HEK293 (cell line): ENCODE measurements around the gene CADM4.

Experiments used
- FEZF1 ChIP-seq: fragments of 450-650 bp; formaldehyde crosslinking; IDR thresholded peaks from 2 replicates; pipeline ENCODE4 v1.5.1; 2016; ENCODE audit warnings: missing biosample characterization, missing genetic modification characterization
- GLI2 ChIP-seq: fragments of 450-650 bp; formaldehyde crosslinking; IDR thresholded peaks from 2 replicates; pipeline ENCODE4; 2017; ENCODE audit warnings: missing biosample characterization, missing genetic modification characterization, low read depth, borderline replicate concordance
- KLF7 ChIP-seq: fragments of 450-650 bp; formaldehyde crosslinking; IDR thresholded peaks from 2 replicates; pipeline ENCODE4 v1.5.1; 2016; ENCODE audit warnings: missing biosample characterization, missing genetic modification characterization, borderline replicate concordance
- KLF9 ChIP-seq: fragments of 450-650 bp; formaldehyde crosslinking; IDR thresholded peaks from 2 replicates; pipeline ENCODE4 v1.5.1; 2016; ENCODE audit warnings: missing biosample characterization, missing genetic modification characterization, low read depth
- MEIS1 ChIP-seq: sonication (generic); formaldehyde crosslinking; IDR thresholded peaks from 2 replicates; pipeline ENCODE4 v1.8.1; 2022; ENCODE audit warnings: missing genetic modification reagents, mild to moderate bottlenecking, borderline replicate concordance
- MYNN ChIP-seq: fragments of 450-650 bp; formaldehyde crosslinking; IDR thresholded peaks from 2 replicates; pipeline ENCODE4 v1.5.1; 2016; ENCODE audit warnings: missing biosample characterization, missing genetic modification characterization, borderline replicate concordance
- PRDM1 ChIP-seq: fragments of 450-650 bp; formaldehyde crosslinking; IDR thresholded peaks from 2 replicates; pipeline ENCODE4; 2016; ENCODE audit warnings: missing biosample characterization, missing genetic modification characterization
- SALL2 ChIP-seq: fragments of 450-650 bp; formaldehyde crosslinking; IDR thresholded peaks from 2 replicates; pipeline ENCODE4 v1.5.0; 2017; ENCODE audit warnings: missing biosample characterization, mild to moderate bottlenecking, missing genetic modification characterization, borderline replicate concordance
- ZBTB20 ChIP-seq: fragments of 450-650 bp; formaldehyde crosslinking; IDR thresholded peaks from 2 replicates; pipeline ENCODE4 v1.5.1; 2016; ENCODE audit warnings: missing biosample characterization, missing genetic modification characterization
- ZBTB7A ChIP-seq: fragments of 450-650 bp; formaldehyde crosslinking; IDR thresholded peaks from 2 replicates; pipeline ENCODE4 v1.5.1; 2016; ENCODE audit warnings: low read depth, missing biosample characterization, missing genetic modification characterization
- ZEB2 ChIP-seq: fragments of 450-650 bp; formaldehyde crosslinking; IDR thresholded peaks from 2 replicates; pipeline ENCODE4 v1.5.1; 2016; ENCODE audit warnings: missing biosample characterization, missing genetic modification characterization
- ZNF10 ChIP-seq: fragments of 450-650 bp; formaldehyde crosslinking; IDR thresholded peaks from 2 replicates; pipeline ENCODE4 v1.5.1; 2017; ENCODE audit warnings: missing biosample characterization, missing genetic modification characterization
- ZNF16 ChIP-seq: fragments of 450-650 bp; formaldehyde crosslinking; IDR thresholded peaks from 2 replicates; pipeline ENCODE4 v1.5.1; 2016; ENCODE audit warnings: low read depth, missing biosample characterization, missing genetic modification characterization
- ZNF169 ChIP-seq: fragments of 450-650 bp; formaldehyde crosslinking; IDR thresholded peaks from 2 replicates; pipeline ENCODE4 v1.5.1; 2016; ENCODE audit warnings: missing biosample characterization, missing genetic modification characterization
- ZNF223 ChIP-seq: fragments of 450-650 bp; formaldehyde crosslinking; IDR thresholded peaks from 2 replicates; pipeline ENCODE4 v1.5.1; 2016; ENCODE audit warnings: missing biosample characterization, missing genetic modification characterization
- ZNF266 ChIP-seq: fragments of 450-650 bp; formaldehyde crosslinking; IDR thresholded peaks from 2 replicates; pipeline ENCODE4 v1.5.1; 2016; ENCODE audit warnings: missing biosample characterization, missing genetic modification characterization, low read depth
- ZNF394 ChIP-seq: fragments of 450-650 bp; formaldehyde crosslinking; IDR thresholded peaks from 2 replicates; pipeline ENCODE4 v1.5.1; 2016; ENCODE audit warnings: missing biosample characterization, missing genetic modification characterization, mild to moderate bottlenecking, moderate library complexity, borderline replicate concordance
- ZNF423 ChIP-seq: fragments of 450-650 bp; formaldehyde crosslinking; IDR thresholded peaks from 2 replicates; pipeline ENCODE4 v1.5.1; 2016; ENCODE audit warnings: missing biosample characterization, missing genetic modification characterization
- ZNF501 ChIP-seq: fragments of 450-650 bp; formaldehyde crosslinking; IDR thresholded peaks from 2 replicates; pipeline ENCODE4 v1.5.1; 2016; ENCODE audit warnings: missing biosample characterization, missing genetic modification characterization
- ZNF514 ChIP-seq: fragments of 450-650 bp; formaldehyde crosslinking; IDR thresholded peaks from 2 replicates; pipeline ENCODE4 v1.5.1; 2016; ENCODE audit warnings: missing biosample characterization, missing genetic modification characterization
- ZNF555 ChIP-seq: fragments of 450-650 bp; formaldehyde crosslinking; conservative IDR thresholded peaks from 2 replicates; pipeline ENCODE4 v1.5.1; 2017; ENCODE audit warnings: missing biosample characterization, mild to moderate bottlenecking, missing genetic modification characterization, inconsistent platforms
- ZNF560 ChIP-seq: fragments of 450-650 bp; formaldehyde crosslinking; IDR thresholded peaks from 2 replicates; pipeline ENCODE4 v1.5.1; 2017; ENCODE audit warnings: missing biosample characterization, missing genetic modification characterization, borderline replicate concordance
- ZNF571 ChIP-seq: fragments of 450-650 bp; formaldehyde crosslinking; IDR thresholded peaks from 2 replicates; pipeline ENCODE4 v1.5.0; 2017; ENCODE audit warnings: missing biosample characterization, missing genetic modification characterization
- ZNF596 ChIP-seq: fragments of 450-650 bp; IDR thresholded peaks from 2 replicates; pipeline ENCODE4 v1.5.0; 2018; ENCODE audit warnings: missing biosample characterization, mild to moderate bottlenecking, missing genetic modification characterization, moderate library complexity
- ZNF623 ChIP-seq: fragments of 450-650 bp; formaldehyde crosslinking; IDR thresholded peaks from 2 replicates; pipeline ENCODE4 v1.5.1; 2016; ENCODE audit warnings: missing biosample characterization, missing genetic modification characterization
- ZNF624 ChIP-seq: fragments of 450-650 bp; formaldehyde crosslinking; IDR thresholded peaks from 2 replicates; pipeline ENCODE4 v1.5.1; 2017; ENCODE audit warnings: missing biosample characterization, missing genetic modification characterization
- ZNF660 ChIP-seq: fragments of 450-650 bp; IDR thresholded peaks from 2 replicates; pipeline ENCODE4 v1.5.1; 2018; ENCODE audit warnings: missing biosample characterization, mild to moderate bottlenecking, missing genetic modification characterization
- ZNF777 ChIP-seq: fragments of 450-650 bp; formaldehyde crosslinking; IDR thresholded peaks from 2 replicates; pipeline ENCODE4 v1.5.1; 2017; ENCODE audit warnings: missing biosample characterization, missing genetic modification characterization, borderline replicate concordance
- TF ChIP-seq, protein P1 (sequence below): fragments of 450-650 bp; formaldehyde crosslinking; IDR thresholded peaks from 2 replicates; pipeline ENCODE4 v1.5.1; 2016; ENCODE audit warnings: missing biosample characterization, missing genetic modification characterization
- TF ChIP-seq, protein P2 (sequence below): fragments of 450-650 bp; formaldehyde crosslinking; IDR thresholded peaks from 2 replicates; pipeline ENCODE4 v1.5.1; 2016; ENCODE audit warnings: missing biosample characterization, missing genetic modification characterization
- TF ChIP-seq, protein P3 (sequence below): fragments of 450-650 bp; formaldehyde crosslinking; IDR thresholded peaks from 2 replicates; pipeline ENCODE4 v1.5.1; 2017; ENCODE audit warnings: missing biosample characterization, missing genetic modification characterization

CADM4 gene

DNA sequence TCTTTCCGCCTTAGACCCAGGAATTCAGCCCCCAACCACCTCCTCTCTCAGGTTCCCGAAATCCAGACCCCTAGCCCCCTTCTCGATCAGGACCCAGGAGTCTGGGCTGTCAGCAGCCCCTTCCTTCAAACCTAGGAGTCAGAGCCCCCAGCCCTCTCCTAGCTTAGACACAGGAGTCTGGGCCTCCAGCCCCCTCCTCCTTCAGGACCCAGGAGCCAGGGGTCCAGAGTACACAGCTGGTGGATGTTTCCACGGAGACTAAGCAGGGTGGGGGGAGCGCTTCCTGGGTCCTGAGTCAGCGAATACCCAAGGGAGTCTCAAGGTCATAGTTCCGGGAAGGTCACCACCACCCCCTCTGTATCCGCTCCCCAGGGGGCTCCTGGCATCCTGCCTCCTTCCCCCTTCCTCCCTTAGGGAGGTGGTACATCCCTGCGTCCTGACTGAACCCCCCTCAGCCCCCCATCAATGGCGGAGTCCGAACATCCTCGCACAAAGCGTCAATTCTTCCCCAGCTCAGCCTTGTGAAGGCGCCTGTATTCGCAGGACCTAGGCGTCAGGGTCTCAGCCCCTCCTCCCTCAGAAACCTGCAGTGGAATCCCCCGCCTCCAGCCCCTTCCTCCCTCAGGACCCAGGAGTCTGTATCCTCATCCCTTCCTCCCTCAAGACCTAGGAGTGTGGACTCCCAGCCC, 4.6 kb downstream of the CADM4 start (continued):
- TF ChIP-seq, protein P1, sequence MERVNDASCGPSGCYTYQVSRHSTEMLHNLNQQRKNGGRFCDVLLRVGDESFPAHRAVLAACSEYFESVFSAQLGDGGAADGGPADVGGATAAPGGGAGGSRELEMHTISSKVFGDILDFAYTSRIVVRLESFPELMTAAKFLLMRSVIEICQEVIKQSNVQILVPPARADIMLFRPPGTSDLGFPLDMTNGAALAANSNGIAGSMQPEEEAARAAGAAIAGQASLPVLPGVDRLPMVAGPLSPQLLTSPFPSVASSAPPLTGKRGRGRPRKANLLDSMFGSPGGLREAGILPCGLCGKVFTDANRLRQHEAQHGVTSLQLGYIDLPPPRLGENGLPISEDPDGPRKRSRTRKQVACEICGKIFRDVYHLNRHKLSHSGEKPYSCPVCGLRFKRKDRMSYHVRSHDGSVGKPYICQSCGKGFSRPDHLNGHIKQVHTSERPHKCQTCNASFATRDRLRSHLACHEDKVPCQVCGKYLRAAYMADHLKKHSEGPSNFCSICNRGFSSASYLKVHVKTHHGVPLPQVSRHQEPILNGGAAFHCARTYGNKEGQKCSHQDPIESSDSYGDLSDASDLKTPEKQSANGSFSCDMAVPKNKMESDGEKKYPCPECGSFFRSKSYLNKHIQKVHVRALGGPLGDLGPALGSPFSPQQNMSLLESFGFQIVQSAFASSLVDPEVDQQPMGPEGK (tag by site-specific recombination) = peak; percentile 45
- TF ChIP-seq, protein P2, sequence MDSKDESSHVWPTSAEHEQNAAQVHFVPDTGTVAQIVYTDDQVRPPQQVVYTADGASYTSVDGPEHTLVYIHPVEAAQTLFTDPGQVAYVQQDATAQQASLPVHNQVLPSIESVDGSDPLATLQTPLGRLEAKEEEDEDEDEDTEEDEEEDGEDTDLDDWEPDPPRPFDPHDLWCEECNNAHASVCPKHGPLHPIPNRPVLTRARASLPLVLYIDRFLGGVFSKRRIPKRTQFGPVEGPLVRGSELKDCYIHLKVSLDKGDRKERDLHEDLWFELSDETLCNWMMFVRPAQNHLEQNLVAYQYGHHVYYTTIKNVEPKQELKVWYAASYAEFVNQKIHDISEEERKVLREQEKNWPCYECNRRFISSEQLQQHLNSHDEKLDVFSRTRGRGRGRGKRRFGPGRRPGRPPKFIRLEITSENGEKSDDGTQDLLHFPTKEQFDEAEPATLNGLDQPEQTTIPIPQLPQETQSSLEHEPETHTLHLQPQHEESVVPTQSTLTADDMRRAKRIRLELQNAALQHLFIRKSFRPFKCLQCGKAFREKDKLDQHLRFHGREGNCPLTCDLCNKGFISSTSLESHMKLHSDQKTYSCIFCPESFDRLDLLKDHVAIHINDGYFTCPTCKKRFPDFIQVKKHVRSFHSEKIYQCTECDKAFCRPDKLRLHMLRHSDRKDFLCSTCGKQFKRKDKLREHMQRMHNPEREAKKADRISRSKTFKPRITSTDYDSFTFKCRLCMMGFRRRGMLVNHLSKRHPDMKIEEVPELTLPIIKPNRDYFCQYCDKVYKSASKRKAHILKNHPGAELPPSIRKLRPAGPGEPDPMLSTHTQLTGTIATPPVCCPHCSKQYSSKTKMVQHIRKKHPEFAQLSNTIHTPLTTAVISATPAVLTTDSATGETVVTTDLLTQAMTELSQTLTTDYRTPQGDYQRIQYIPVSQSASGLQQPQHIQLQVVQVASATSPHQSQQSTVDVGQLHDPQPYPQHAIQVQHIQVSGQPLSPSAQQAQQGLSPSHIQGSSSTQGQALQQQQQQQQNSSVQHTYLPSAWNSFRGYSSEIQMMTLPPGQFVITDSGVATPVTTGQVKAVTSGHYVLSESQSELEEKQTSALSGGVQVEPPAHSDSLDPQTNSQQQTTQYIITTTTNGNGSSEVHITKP (tag by site-specific recombination) = peak; percentile 99
- TF ChIP-seq ZNF266 (tag by site-specific recombination) = no peak
- no peak for TF ChIP-seq ZNF394
- no peak for TF ChIP-seq ZNF555 (tag by site-specific recombination)
- TF ChIP-seq ZNF423 (tag by site-specific recombination) = peak; percentile 46; the same call in 1 of the 2 replicates
- no peak for TF ChIP-seq MYNN (tag by site-specific recombination)
- TF ChIP-seq ZBTB7A = peak; percentile 35; the same call in 1 of the 2 replicates
- no peak for TF ChIP-seq ZNF624 (tag by site-specific recombination)
- TF ChIP-seq GLI2 = no peak
- no peak for TF ChIP-seq ZNF560 (tag by site-specific recombination)
- TF ChIP-seq ZNF596 = no peak
- no peak for TF ChIP-seq PRDM1
- TF ChIP-seq ZNF660 (tag by site-specific recombination) = no peak
- TF ChIP-seq ZNF514 (tag by site-specific recombination) = no peak
- TF ChIP-seq, protein P3, sequence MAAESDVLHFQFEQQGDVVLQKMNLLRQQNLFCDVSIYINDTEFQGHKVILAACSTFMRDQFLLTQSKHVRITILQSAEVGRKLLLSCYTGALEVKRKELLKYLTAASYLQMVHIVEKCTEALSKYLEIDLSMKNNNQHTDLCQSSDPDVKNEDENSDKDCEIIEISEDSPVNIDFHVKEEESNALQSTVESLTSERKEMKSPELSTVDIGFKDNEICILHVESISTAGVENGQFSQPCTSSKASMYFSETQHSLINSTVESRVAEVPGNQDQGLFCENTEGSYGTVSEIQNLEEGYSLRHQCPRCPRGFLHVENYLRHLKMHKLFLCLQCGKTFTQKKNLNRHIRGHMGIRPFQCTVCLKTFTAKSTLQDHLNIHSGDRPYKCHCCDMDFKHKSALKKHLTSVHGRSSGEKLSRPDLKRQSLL = no peak
- TF ChIP-seq ZNF623 = no peak
- TF ChIP-seq SALL2 (tag by site-specific recombination) = no peak
- TF ChIP-seq ZNF10 = no peak
- no peak for TF ChIP-seq ZNF169 (tag by site-specific recombination)
- no peak for TF ChIP-seq ZNF16 (tag by site-specific recombination)
- no peak for TF ChIP-seq KLF9 (tag by site-specific recombination)
- no peak for TF ChIP-seq ZNF501
- no peak for TF ChIP-seq KLF7 (tag by site-specific recombination)
- no peak for TF ChIP-seq FEZF1
- TF ChIP-seq MEIS1 (CRISPR knock-in tag) = no peak
- TF ChIP-seq ZNF571 (tag by site-specific recombination) = no peak
- no peak for TF ChIP-seq ZNF223 (tag by site-specific recombination)
- no peak for TF ChIP-seq ZNF777 (tag by site-specific recombination)
- peak; percentile 33; the same call in 1 of the 2 replicates for TF ChIP-seq ZBTB20
- no peak for TF ChIP-seq ZEB2 (tag by site-specific recombination)
